Liver (tissue), 9 donors: ENCODE results near the gene TRAPPC3L. TPM values are rescaled to one million over a fixed set of nuclear protein-coding genes. Genes with fewer than 3 reads are reported as not detected.

ENCODE experiments used
- DNase-seq: peaks from one replicate; pipeline ENCODE4 v3.0.0-alpha.2; 2017; ENCODE audit warnings: low spot score
- H3K27ac ChIP-seq, 2 donors: one replicate each; pipeline ENCODE4 v1.7.0; 2013; ENCODE audit warnings: inconsistent platforms in 2 of 2, low read length in 2 of 2, control low read depth in 1 of 2, low read depth in 1 of 2, mild to moderate bottlenecking in 1 of 2
- H3K27me3 ChIP-seq, 4 donors: one replicate each; pipeline versions ENCODE4 v1.6.1 to v1.7.0; 2013; ENCODE audit warnings: low read length in 3 of 4, inconsistent platforms in 1 of 4, mild to moderate bottlenecking in 1 of 4, moderate library complexity in 1 of 4; ENCODE audit not compliant: control insufficient read depth in 4 of 4, insufficient read depth in 4 of 4
- H3K36me3 ChIP-seq, 4 donors: one replicate each; pipeline versions ENCODE4 v1.6.1 to v1.7.0; 2013; ENCODE audit warnings: low read length in 3 of 4, mild to moderate bottlenecking in 3 of 4, low read depth in 1 of 4, moderate library complexity in 1 of 4; ENCODE audit not compliant: control insufficient read depth in 4 of 4, insufficient read depth in 3 of 4
- H3K4me1 ChIP-seq, 4 donors: one replicate each; pipeline versions ENCODE4 v1.6.1 to v1.7.0; 2013; ENCODE audit warnings: low read length in 3 of 4, mild to moderate bottlenecking in 3 of 4, moderate library complexity in 1 of 4; ENCODE audit not compliant: control insufficient read depth in 4 of 4, insufficient read depth in 4 of 4
- H3K4me3 ChIP-seq, 3 donors: one replicate each; pipeline versions ENCODE4 v1.6.1 to v1.7.0; 2013; ENCODE audit warnings: low read length in 3 of 3, control low read depth in 1 of 3, low read depth in 1 of 3, mild to moderate bottlenecking in 1 of 3
- H3K9ac ChIP-seq, 2 donors: one replicate each; pipeline ENCODE4 v1.7.0; 2013; ENCODE audit warnings: low read length in 2 of 2, mild to moderate bottlenecking in 2 of 2, moderate library complexity in 2 of 2, control low read depth in 1 of 2, low read depth in 1 of 2
- H3K9me3 ChIP-seq, 4 donors: one replicate each; pipeline versions ENCODE4 v1.6.1 to v1.7.0; 2013; ENCODE audit warnings: low read length in 3 of 4; ENCODE audit not compliant: control insufficient read depth in 4 of 4
- CTCF ChIP-seq: fragments of 150-350 bp; IDR thresholded peaks from 2 replicates; pipeline ENCODE4 v1.5.1; 2017; ENCODE audit warnings: improper control_type of control experiment, low read depth, low read length; ENCODE audit not compliant: missing input control
- EGR1 ChIP-seq, 2 donors: IDR thresholded peaks; 2 replicates each; pipeline ENCODE4 v1.6.1; 2016 to 2018; ENCODE audit warnings: antibody characterized with exemption in 2 of 2, low read depth in 2 of 2
- FOXA2 ChIP-seq: IDR thresholded peaks from 2 replicates; pipeline ENCODE4 v1.6.1; 2016; ENCODE audit warnings: antibody characterized with exemption
- GABPA ChIP-seq, 2 donors: IDR thresholded peaks in 1 of 2; conservative IDR thresholded peaks in 1 of 2; 2 replicates each; pipeline ENCODE4 v1.6.1; 2016; ENCODE audit warnings: antibody characterized with exemption in 2 of 2, mild to moderate bottlenecking in 1 of 2, moderate library complexity in 1 of 2
- HNF4G ChIP-seq: IDR thresholded peaks from 2 replicates; pipeline ENCODE4 v1.6.1; 2016; ENCODE audit warnings: antibody characterized with exemption
- JUND ChIP-seq, 2 donors: IDR thresholded peaks; 2 replicates each; pipeline ENCODE4 v1.6.1; 2016; ENCODE audit warnings: antibody characterized with exemption in 2 of 2
- NR2F2 ChIP-seq: IDR thresholded peaks from 2 replicates; pipeline ENCODE4 v1.6.1; 2016; ENCODE audit warnings: antibody characterized with exemption
- RAD21 ChIP-seq, 2 donors: IDR thresholded peaks; 2 replicates each; pipeline ENCODE4 v1.6.1; 2016; ENCODE audit warnings: antibody characterized with exemption in 2 of 2, mild to moderate bottlenecking in 2 of 2
- SP1 ChIP-seq: IDR thresholded peaks from 2 replicates; pipeline ENCODE4 v1.6.1; 2018; ENCODE audit warnings: antibody characterized with exemption, mild to moderate bottlenecking
- TAF1 ChIP-seq: conservative IDR thresholded peaks from 2 replicates; pipeline ENCODE4 v1.6.1; 2016; ENCODE audit warnings: antibody characterized with exemption, mild to moderate bottlenecking
- YY1 ChIP-seq: IDR thresholded peaks from 2 replicates; pipeline ENCODE4 v1.6.1; 2016; ENCODE audit warnings: antibody characterized with exemption, mild to moderate bottlenecking
- ZBTB33 ChIP-seq: IDR thresholded peaks from 2 replicates; pipeline ENCODE4 v1.6.1; 2016; ENCODE audit warnings: antibody characterized with exemption
- WGBS: extraction: QIAGEN DNeasy Blood & Tissue Kit; methylation state at CpG from one replicate; pipeline ENCODE4 v1.1.7; 2013; 5-methylcytosine and 5-hydroxymethylcytosine counted together
- polyA plus RNA-seq, 2 donors: library from polyadenylated mRNA; stranded (reverse) in 1 of 2; unstranded in 1 of 2; fragments of 200-250 nt in 1 of 2; fragments of >200 nt in 1 of 2; fragmentation: Nextera tagmentation in 1 of 2; extraction: Ambion mirVana in 1 of 2; gene quantifications; one replicate each; pipeline versions ENCODE4 v1.2.1 to v1.2.3, GENCODE V29; 2013 to 2015
- total RNA-seq, 2 donors: library from RNA; depleted of rRNA; stranded (reverse); fragments of >200 nt; gene quantifications; one replicate each; pipeline ENCODE4 v1.2.3, GENCODE V29; 2014
- TF ChIP-seq, protein P1 (sequence below): IDR thresholded peaks from 2 replicates; pipeline ENCODE4 v1.6.1; 2016; ENCODE audit warnings: antibody characterized with exemption
- TF ChIP-seq, protein P2 (sequence below): IDR thresholded peaks from 2 replicates; pipeline ENCODE4 v1.6.1; 2016; ENCODE audit warnings: antibody characterized with exemption, mild to moderate bottlenecking
- TF ChIP-seq, protein P3 (sequence below): IDR thresholded peaks from 2 replicates; pipeline ENCODE4 v1.6.1; 2016; ENCODE audit warnings: antibody characterized with exemption
- donor health status: healthy.
- donor health status: healthy.
- donor health status: healthy.
- donor health status: healthy.
- donor health status: healthy.

Gene TRAPPC3L
- total and polyA plus RNA-seq, 4 donors, result 0.08 to 0.21 (median 0.16) TPM

DNA sequence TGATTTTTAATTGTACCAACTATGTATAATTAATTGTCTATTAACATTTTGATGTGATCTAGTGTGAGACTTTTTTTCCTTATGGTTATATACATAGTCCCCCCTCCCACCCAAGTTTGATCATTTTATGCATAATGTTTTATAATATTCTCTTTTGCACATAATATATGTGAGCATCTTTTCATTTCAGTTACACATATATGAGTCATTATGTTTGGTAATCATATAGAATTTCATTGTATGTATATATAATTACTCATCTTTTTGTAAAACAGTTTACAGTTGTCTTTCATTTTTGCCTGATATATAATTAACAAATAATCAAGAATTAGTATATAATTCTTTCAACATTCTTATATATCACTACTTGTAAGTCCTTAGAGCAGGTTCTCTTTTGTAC lies 40.8 kb upstream of the TRAPPC3L start:
- no peak overlapping the region for H3K4me3 ChIP-seq
- no peaks in the 10 kb centered on the region for H3K27me3 ChIP-seq
- no peaks in the 10 kb centered on the region for H3K4me1 ChIP-seq
- no peak overlapping the region for H3K27ac ChIP-seq
- no peak for DNase-seq
- peaks cover 0 to 27% (median 19%) of the 10 kb centered on the region in 4 donors for H3K36me3 ChIP-seq
- H3K9me3 ChIP-seq, result no peaks in the 10 kb centered on the region
- no peak for TF ChIP-seq JUND (IDR thresholded peaks at IDR 0.05)
- TF ChIP-seq, protein P1, sequence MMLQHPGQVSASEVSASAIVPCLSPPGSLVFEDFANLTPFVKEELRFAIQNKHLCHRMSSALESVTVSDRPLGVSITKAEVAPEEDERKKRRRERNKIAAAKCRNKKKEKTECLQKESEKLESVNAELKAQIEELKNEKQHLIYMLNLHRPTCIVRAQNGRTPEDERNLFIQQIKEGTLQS, result no peak
- no peak for TF ChIP-seq FOXA2
- no peak for TF ChIP-seq TAF1
- no peak for TF ChIP-seq RAD21 (IDR thresholded peaks at IDR 0.05)
- TF ChIP-seq ZBTB33, result no peak
- H3K9ac ChIP-seq, result no peak overlapping the region

GRCh38 chr6:116580198-116580597 lies 34.7 kb upstream of the TRAPPC3L start:
- H3K9ac ChIP-seq, result no peak overlapping the region
- no peak overlapping the region for H3K27ac ChIP-seq
- TF ChIP-seq, protein P1, result no peak
- TF ChIP-seq ZBTB33, result no peak
- TF ChIP-seq SP1, result no peak
- TF ChIP-seq EGR1 (IDR thresholded peaks at IDR 0.05; ENCODE audit: low read depth in 2 of 2), result no peak
- TF ChIP-seq NR2F2, result no peak
- peaks cover 0 to 8% (median 2%) of the 10 kb centered on the region in 4 donors for H3K36me3 ChIP-seq
- no peaks in the 10 kb centered on the region for H3K9me3 ChIP-seq
- no peak for DNase-seq
- H3K4me1 ChIP-seq, result peaks cover 0 to 8% (median 3%) of the 10 kb centered on the region in 4 donors
- H3K27me3 ChIP-seq, result no peaks in the 10 kb centered on the region
- no peak overlapping the region for H3K4me3 ChIP-seq
- WGBS, result 91% methylated on average over 2 of the region's 2 CpGs

- no peak overlapping the region for H3K4me3 ChIP-seq
- H3K27me3 ChIP-seq, result no peaks in the 10 kb centered on the region
- H3K9me3 ChIP-seq, result no peaks in the 10 kb centered on the region
- 92% methylated on average over 1 of the region's 1 CpG for WGBS
- peaks cover 0 to 4% (median 3%) of the 10 kb centered on the region in 4 donors for H3K36me3 ChIP-seq
- no peak overlapping the region for H3K9ac ChIP-seq
- no peak overlapping the region for H3K27ac ChIP-seq
- H3K4me1 ChIP-seq, result peaks cover 0 to 8% (median 3%) of the 10 kb centered on the region in 4 donors
- DNase-seq, result no peak
- TF ChIP-seq CTCF (no peak), HNF4G (no peak), FOXA2 (no peak), GABPA (IDR thresholded peaks at IDR 0.05 in 1 of 2, conservative IDR thresholded peaks at IDR 0.05 in 1 of 2) (no peak), YY1 (no peak), JUND (IDR thresholded peaks at IDR 0.05) (no peak), NR2F2 (no peak), TAF1 (no peak), RAD21 (IDR thresholded peaks at IDR 0.05) (no peak), EGR1 (IDR thresholded peaks at IDR 0.05; ENCODE audit: low read depth in 2 of 2) (no peak)
- TF ChIP-seq, protein P2, sequence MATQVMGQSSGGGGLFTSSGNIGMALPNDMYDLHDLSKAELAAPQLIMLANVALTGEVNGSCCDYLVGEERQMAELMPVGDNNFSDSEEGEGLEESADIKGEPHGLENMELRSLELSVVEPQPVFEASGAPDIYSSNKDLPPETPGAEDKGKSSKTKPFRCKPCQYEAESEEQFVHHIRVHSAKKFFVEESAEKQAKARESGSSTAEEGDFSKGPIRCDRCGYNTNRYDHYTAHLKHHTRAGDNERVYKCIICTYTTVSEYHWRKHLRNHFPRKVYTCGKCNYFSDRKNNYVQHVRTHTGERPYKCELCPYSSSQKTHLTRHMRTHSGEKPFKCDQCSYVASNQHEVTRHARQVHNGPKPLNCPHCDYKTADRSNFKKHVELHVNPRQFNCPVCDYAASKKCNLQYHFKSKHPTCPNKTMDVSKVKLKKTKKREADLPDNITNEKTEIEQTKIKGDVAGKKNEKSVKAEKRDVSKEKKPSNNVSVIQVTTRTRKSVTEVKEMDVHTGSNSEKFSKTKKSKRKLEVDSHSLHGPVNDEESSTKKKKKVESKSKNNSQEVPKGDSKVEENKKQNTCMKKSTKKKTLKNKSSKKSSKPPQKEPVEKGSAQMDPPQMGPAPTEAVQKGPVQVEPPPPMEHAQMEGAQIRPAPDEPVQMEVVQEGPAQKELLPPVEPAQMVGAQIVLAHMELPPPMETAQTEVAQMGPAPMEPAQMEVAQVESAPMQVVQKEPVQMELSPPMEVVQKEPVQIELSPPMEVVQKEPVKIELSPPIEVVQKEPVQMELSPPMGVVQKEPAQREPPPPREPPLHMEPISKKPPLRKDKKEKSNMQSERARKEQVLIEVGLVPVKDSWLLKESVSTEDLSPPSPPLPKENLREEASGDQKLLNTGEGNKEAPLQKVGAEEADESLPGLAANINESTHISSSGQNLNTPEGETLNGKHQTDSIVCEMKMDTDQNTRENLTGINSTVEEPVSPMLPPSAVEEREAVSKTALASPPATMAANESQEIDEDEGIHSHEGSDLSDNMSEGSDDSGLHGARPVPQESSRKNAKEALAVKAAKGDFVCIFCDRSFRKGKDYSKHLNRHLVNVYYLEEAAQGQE, result no peak
- TF ChIP-seq, protein P3, sequence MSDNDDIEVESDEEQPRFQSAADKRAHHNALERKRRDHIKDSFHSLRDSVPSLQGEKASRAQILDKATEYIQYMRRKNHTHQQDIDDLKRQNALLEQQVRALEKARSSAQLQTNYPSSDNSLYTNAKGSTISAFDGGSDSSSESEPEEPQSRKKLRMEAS, result no peak
- TF ChIP-seq, protein P1, result no peak
Measured at GRCh38 chr6:116579143-116579542, 33.7 kb upstream of the TRAPPC3L start.
